NT2/D1 (cell line): ENCODE measurements around the gene DAB2.

Experiments used
- YY1 ChIP-seq: IDR thresholded peaks from 2 replicates; pipeline ENCODE4 v1.6.1; 2011; ENCODE audit not compliant: insufficient read length, insufficient read depth
- ZNF274 ChIP-seq: IDR thresholded peaks from 2 replicates; pipeline ENCODE4 v1.6.1; 2011; ENCODE audit warnings: mild to moderate bottlenecking, low read depth, low read length

DNA sequence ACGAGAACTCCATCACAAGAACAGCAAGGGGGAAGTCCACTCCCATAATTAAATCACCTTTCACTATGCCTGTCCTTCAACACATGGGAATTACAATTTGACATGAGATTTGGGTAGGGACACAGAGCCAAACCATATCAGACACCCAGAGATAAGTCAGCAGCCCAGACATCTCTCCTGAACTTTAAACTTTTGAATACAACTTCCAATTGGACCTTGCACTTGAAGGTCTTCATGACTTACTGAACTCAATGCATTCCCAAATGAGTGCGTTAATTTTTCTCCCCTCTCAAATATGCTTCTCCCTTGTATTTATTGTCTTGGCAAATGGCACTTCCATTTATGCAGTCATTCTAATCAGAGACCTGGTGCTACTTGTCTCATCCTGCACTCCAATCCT lies 72.6 kb downstream of the DAB2 start:
- no peak for TF ChIP-seq YY1
- TF ChIP-seq ZNF274, result no peak
